Hepatocyte (in vitro differentiated cells): ENCODE data around the gene SRPK3. TPM values are rescaled to one million over a fixed set of nuclear protein-coding genes. Genes with fewer than 3 reads are reported as not detected.

ENCODE experiments used
- DNase-seq: peaks from one replicate; pipeline ENCODE4 v3.0.0-alpha.2; 2016; ENCODE audit warnings: low spot score
- H2AFZ ChIP-seq: fragments of 200-600 bp; sonication (generic); 2 replicates; pipeline ENCODE4 v1.6.0; 2016; ENCODE audit warnings: antibody characterized with exemption, mild to moderate bottlenecking
- H3K27ac ChIP-seq: fragments of 200-600 bp; sonication (generic); 2 replicates; pipeline ENCODE4 v1.5.1; 2016; ENCODE audit warnings: mild to moderate bottlenecking
- H3K27me3 ChIP-seq: fragments of 200-600 bp; sonication (generic); 2 replicates; pipeline ENCODE4 v1.6.1; 2016
- H3K36me3 ChIP-seq: fragments of 200-600 bp; sonication (generic); replicated peaks from 2 replicates; pipeline ENCODE4 v1.5.1; 2016; ENCODE audit warnings: low read depth; ENCODE audit not compliant: insufficient read depth
- H3K4me1 ChIP-seq: fragments of 200-600 bp; sonication (generic); 2 replicates; pipeline ENCODE4 v1.5.1; 2016; ENCODE audit warnings: mild to moderate bottlenecking, moderate library complexity; ENCODE audit not compliant: insufficient read depth
- H3K4me2 ChIP-seq: fragments of 200-600 bp; sonication (generic); 2 replicates; pipeline ENCODE4 v1.6.0; 2016
- H3K4me3 ChIP-seq: fragments of 200-600 bp; sonication (generic); 2 replicates; pipeline ENCODE4 v1.5.1; 2016; ENCODE audit warnings: mild to moderate bottlenecking
- H3K79me2 ChIP-seq: fragments of 200-600 bp; sonication (generic); 2 replicates; pipeline ENCODE4 v1.6.0; 2017; ENCODE audit warnings: mild to moderate bottlenecking
- H3K9me2 ChIP-seq: fragments of 200-600 bp; sonication (generic); replicated peaks from 2 replicates; pipeline ENCODE4 v1.6.0; 2017; ENCODE audit warnings: mild to moderate bottlenecking; ENCODE audit not compliant: insufficient read depth
- H3K9me3 ChIP-seq: fragments of 200-600 bp; sonication (generic); 2 replicates; pipeline ENCODE4 v1.5.1; 2016; ENCODE audit warnings: low read depth, mild to moderate bottlenecking
- H4K20me1 ChIP-seq: fragments of 200-600 bp; sonication (generic); 2 replicates; pipeline ENCODE4 v1.6.0; 2016; ENCODE audit warnings: mild to moderate bottlenecking; ENCODE audit not compliant: insufficient read depth, poor library complexity, severe bottlenecking
- EZH2 ChIP-seq: fragments of 200-600 bp; sonication (generic); IDR thresholded peaks from 2 replicates; pipeline ENCODE4 v1.6.1; 2016; ENCODE audit warnings: antibody characterized with exemption, mild to moderate bottlenecking, borderline replicate concordance
- EZH2phosphoT487 ChIP-seq: fragments of 200-600 bp; sonication (generic); IDR thresholded peaks from one replicate; pipeline ENCODE4 v1.6.1; 2018; ENCODE audit warnings: antibody characterized with exemption, mild to moderate bottlenecking, low read depth, moderate library complexity; ENCODE audit not compliant: unreplicated experiment, severe bottlenecking
- WGBS: methylation state at CpG from one replicate; pipeline ENCODE4 v1.1.6; 2016; ENCODE audit warnings: low lambda C conversion rate; ENCODE audit errors: missing lambda C conversion rate; 5-methylcytosine and 5-hydroxymethylcytosine counted together
- polyA plus RNA-seq: library from polyadenylated mRNA; unstranded; fragments of >200 nt; fragmentation: Nextera tagmentation; extraction: Ambion mirVana; gene quantifications from 2 replicates; pipeline ENCODE4 v1.2.1, GENCODE V29; 2016
- total RNA-seq: library from RNA; depleted of rRNA; stranded (reverse); fragments of >200 nt; gene quantifications from 2 replicates; pipeline ENCODE4 v1.2.3, GENCODE V29; 2014
- TF ChIP-seq, protein P1 (sequence below): fragments of 200-600 bp; sonication (generic); IDR thresholded peaks from 2 replicates; pipeline ENCODE4 v1.5.1; 2016; ENCODE audit warnings: antibody characterized with exemption, mild to moderate bottlenecking; ENCODE audit not compliant: poor library complexity

The SRPK3 gene
- total and polyA plus RNA-seq, 2 experiments from 2014 or later: 0.20 to 0.89 TPM

DNA sequence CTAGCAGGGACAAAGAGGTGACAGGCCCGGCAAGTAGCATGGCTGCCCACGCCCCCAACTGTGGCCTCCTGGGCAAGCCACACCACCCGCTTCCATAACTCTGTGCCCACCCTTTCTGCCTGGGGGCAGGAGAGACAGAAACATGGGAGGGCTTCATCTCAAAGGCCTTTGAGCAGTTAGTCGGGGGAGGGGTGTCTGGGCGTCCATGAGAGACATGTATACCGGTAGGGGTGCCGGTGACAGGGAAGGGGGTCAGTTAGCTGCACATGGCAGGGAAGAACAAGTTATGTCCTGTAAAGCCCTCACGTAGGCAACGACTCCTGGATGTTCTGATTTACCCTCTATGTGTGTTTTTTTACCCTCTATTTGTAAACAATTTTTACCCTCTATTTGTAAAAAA lies 40.2 kb downstream of the SRPK3 start:
- Histone ChIP-seq H3K4me3 (no peak overlapping the region), H3K79me2 (no peaks in the 10 kb centered on the region), H3K27me3 (no peaks in the 10 kb centered on the region), H2AFZ (no peak overlapping the region), H3K9me2 (no peaks in the 10 kb centered on the region), H3K36me3 (no peaks in the 10 kb centered on the region), H3K4me2 (no peak overlapping the region), H3K4me1 (no peaks in the 10 kb centered on the region), H3K27ac (no peak overlapping the region), H3K9me3 (no peaks in the 10 kb centered on the region), H4K20me1 (no peaks in the 10 kb centered on the region)
- WGBS: 85% methylated on average over 9 of the region's 9 CpGs
- TF ChIP-seq EZH2phosphoT487 (no peak), EZH2 (no peak)
- TF ChIP-seq, protein P1, sequence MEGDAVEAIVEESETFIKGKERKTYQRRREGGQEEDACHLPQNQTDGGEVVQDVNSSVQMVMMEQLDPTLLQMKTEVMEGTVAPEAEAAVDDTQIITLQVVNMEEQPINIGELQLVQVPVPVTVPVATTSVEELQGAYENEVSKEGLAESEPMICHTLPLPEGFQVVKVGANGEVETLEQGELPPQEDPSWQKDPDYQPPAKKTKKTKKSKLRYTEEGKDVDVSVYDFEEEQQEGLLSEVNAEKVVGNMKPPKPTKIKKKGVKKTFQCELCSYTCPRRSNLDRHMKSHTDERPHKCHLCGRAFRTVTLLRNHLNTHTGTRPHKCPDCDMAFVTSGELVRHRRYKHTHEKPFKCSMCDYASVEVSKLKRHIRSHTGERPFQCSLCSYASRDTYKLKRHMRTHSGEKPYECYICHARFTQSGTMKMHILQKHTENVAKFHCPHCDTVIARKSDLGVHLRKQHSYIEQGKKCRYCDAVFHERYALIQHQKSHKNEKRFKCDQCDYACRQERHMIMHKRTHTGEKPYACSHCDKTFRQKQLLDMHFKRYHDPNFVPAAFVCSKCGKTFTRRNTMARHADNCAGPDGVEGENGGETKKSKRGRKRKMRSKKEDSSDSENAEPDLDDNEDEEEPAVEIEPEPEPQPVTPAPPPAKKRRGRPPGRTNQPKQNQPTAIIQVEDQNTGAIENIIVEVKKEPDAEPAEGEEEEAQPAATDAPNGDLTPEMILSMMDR: no peak
- no peak for DNase-seq

DNA sequence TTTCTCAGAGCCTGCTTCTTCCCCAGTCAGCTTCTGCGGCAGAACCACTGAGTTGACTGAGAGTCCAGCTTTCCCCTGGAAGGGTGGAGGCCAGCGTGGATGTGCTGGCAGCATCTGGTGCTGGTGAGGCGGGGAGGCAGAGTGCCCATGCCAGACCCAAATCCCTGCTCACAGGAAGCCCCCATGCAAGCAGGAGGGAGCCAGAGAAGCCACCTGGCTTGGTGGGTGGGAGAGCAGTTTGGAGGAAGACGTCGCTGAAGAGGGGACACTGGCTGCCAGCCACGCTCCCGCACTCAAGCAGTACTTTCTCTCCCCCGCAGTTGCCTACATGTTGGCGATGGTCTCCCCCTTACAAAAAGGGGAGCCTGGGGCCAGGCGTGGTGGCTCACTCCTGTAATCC lies 43.5 kb downstream of the SRPK3 start:
- H3K79me2 ChIP-seq: no peaks in the 10 kb centered on the region
- no peak overlapping the region for H2AFZ ChIP-seq
- no peak overlapping the region for H3K4me3 ChIP-seq
- H4K20me1 ChIP-seq: no peaks in the 10 kb centered on the region
- H3K9me3 ChIP-seq: no peaks in the 10 kb centered on the region
- H3K9me2 ChIP-seq: no peaks in the 10 kb centered on the region
- H3K27me3 ChIP-seq: peaks cover 22% of the 10 kb centered on the region
- TF ChIP-seq, protein P1: no peak
- TF ChIP-seq EZH2phosphoT487 (no peak), EZH2 (no peak)
- H3K27ac ChIP-seq: no peak overlapping the region
- H3K36me3 ChIP-seq: no peaks in the 10 kb centered on the region
- DNase-seq: no peak
- WGBS: 84% methylated on average over 10 of the region's 10 CpGs
- H3K4me2 ChIP-seq: no peak overlapping the region
- H3K4me1 ChIP-seq: no peaks in the 10 kb centered on the region

DNA sequence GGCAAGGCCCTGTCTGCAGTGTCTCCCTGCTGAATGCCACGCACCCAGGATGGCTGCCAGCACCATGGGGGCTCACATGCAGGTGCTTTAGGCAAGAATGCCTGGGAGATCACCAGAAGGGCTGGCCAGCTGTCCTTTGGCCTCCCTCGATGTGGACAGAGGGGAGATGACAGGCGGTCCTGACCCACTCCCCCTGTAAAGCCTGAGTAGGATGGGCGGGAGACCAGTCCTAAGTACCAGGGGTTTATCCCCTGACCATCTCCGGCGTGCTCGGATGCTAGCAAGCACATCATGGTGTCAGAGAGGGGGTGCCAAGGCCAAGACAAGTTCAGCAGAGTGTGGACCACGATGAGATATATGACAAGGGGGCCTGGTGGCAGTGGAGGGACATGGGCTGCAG lies 44.2 kb downstream of the SRPK3 start:
- TF ChIP-seq EZH2phosphoT487 (no peak), EZH2 (no peak)
- TF ChIP-seq, protein P1: no peak
- DNase-seq: no peak
- Histone ChIP-seq H3K4me2 (no peak overlapping the region), H3K79me2 (no peaks in the 10 kb centered on the region), H3K27me3 (peaks cover 22% of the 10 kb centered on the region), H4K20me1 (no peaks in the 10 kb centered on the region), H2AFZ (no peak overlapping the region), H3K27ac (no peak overlapping the region), H3K36me3 (no peaks in the 10 kb centered on the region), H3K9me2 (no peaks in the 10 kb centered on the region), H3K4me3 (no peak overlapping the region), H3K9me3 (no peaks in the 10 kb centered on the region), H3K4me1 (no peaks in the 10 kb centered on the region)
- 77% methylated on average over 8 of the region's 8 CpGs for WGBS

DNA sequence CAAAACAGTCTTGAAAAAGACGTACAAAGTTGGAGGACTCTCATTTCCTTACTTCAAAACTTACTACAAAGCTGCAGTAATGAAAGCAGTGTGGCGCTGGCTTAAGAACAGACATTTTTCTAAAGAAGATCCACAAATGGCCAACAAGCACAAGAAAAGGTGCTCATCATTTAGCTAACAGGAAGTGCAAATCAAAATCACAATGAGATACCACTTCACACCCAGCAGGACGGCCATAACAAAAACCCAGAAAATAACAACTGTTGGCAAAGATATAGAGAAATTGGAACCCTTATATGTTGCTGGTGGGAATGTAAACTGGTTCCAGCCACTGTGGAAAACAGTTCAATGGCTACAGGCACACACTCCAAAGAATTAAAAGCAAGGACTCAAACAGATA lies 46.2 kb downstream of the SRPK3 start:
- 64% methylated on average over 3 of the region's 3 CpGs for WGBS
- H3K4me2 ChIP-seq: no peak overlapping the region
- no peaks in the 10 kb centered on the region for H3K79me2 ChIP-seq
- no peaks in the 10 kb centered on the region for H3K4me1 ChIP-seq
- peaks cover 30% of the 10 kb centered on the region for H3K27me3 ChIP-seq
- H3K27ac ChIP-seq: no peak overlapping the region
- H3K9me2 ChIP-seq: no peaks in the 10 kb centered on the region
- no peak overlapping the region for H3K4me3 ChIP-seq
- H2AFZ ChIP-seq: no peak overlapping the region
- no peak for TF ChIP-seq EZH2phosphoT487
- TF ChIP-seq, protein P1: no peak
- TF ChIP-seq EZH2: no peak
- no peaks in the 10 kb centered on the region for H3K36me3 ChIP-seq
- DNase-seq: no peak
- H3K9me3 ChIP-seq: no peaks in the 10 kb centered on the region
- H4K20me1 ChIP-seq: no peaks in the 10 kb centered on the region
